Measurements from ENCODE around the gene KRT27. TPM values are rescaled to one million over a fixed set of nuclear protein-coding genes. Genes with fewer than 3 reads are reported as not detected.
A peak's percentile ranks its signal among the peaks of the same experiment; 100 is the strongest.

KRT27 gene
- total RNA-seq, 1 donor from 2014 or later, result not detected

DNA sequence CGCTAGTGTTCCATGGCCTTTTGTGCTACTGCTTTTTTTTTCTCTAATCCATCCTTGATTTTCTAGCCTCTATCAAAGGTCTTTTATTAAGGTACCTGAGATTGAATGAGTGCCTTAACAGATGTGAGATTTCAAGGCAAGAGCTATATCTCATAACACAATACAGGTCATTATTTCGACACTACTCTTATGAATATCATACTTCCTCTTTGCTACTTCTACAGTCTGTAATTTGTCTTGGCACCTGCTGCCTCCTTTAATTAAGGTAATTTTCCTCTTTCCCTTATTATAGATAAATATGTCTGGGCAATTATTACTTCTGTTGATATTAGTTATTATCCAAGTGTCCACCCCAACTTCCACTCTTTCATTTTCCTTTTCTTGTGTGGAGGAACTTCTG lies 12.1 kb upstream of the KRT27 start:
- Histone ChIP-seq H3K27me3 (no peaks in the 10 kb centered on the region), H3K4me3 (no peak overlapping the region), H3K27ac (no peak overlapping the region), H3K4me1 (no peaks in the 10 kb centered on the region), H3K9me3 (no peaks in the 10 kb centered on the region), H3K36me3 (no peaks in the 10 kb centered on the region)
- TF ChIP-seq POLR2A (IDR thresholded peaks at IDR 0.05) (no peak), CTCF (IDR thresholded peaks at IDR 0.05) (no peak), POLR2AphosphoS5 (IDR thresholded peaks at IDR 0.05; ENCODE audit: insufficient read depth in 1 of 2, low read depth in 1 of 2) (no peak)
- DNase-seq (ENCODE audit: extremely low spot score in 2 of 2), result no peak
- intact Hi-C loops (cut with DNase I), result loop anchor here (10.0 kb wide), 1 partner anchor 180 kb away; no protein-coding TSS in a partner anchor

DNA sequence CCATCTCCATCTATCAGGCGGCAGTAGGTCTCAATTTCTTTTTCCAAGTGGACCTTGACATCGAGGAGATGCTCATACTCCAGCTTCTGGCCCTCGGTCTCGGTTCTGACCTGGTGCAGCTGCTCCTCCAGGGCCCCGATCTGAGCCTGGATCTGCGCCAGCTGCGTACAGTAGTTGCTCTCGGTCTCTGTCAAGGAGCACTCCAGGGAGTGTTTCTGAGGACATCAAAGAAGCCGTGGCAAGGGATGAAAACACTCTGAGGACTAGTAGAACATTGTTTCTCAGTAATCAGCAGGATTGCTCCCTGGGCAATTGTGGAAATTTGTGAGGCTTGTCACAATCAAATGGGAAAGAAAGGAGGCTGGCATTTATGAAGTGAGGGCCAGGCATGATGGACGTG lies 11.5 kb upstream of the KRT27 start:
- Histone ChIP-seq H3K4me1 (no peaks in the 10 kb centered on the region), H3K27me3 (no peaks in the 10 kb centered on the region), H3K36me3 (no peaks in the 10 kb centered on the region), H3K9me3 (no peaks in the 10 kb centered on the region), H3K4me3 (no peak overlapping the region), H3K27ac (no peak overlapping the region)
- TF ChIP-seq POLR2A (IDR thresholded peaks at IDR 0.05) (no peak), CTCF (IDR thresholded peaks at IDR 0.05) (no peak), POLR2AphosphoS5 (IDR thresholded peaks at IDR 0.05; ENCODE audit: insufficient read depth in 1 of 2, low read depth in 1 of 2) (no peak)
- intact Hi-C loops (cut with DNase I), result loop anchor here (10.0 kb wide), 1 partner anchor 179 kb away; no protein-coding TSS in a partner anchor
- no peak for DNase-seq (ENCODE audit: extremely low spot score in 2 of 2)

DNA sequence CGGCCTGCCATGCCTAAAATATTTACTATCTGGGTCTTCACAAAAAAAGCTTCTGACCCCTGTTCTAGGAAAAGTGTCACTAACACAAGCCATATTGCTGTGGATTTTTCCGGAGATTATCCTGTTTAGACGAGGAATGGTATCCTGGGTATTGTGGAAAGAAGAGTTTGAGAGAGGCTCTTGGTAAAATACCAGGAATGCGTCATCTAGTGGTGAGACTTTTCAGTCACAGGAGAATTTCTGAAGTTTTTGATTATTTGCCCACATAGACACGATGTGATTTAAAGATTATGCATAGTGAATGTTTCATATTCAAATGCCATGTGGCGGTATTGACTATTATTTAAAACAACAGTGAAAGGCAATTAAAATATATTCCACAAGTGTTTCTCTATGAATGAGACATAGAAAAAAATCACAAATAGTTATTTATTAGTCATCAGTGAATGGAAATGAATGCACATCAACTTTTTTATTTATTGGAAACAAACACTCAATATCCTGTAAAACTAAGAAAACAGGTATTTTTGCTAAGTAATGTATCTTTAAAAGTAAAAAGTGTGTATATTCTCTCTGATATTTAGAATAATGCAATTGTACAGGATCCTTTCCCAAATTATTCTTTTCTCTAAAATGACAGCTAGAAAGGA lies 9.6 kb upstream of the KRT27 start:
- Histone ChIP-seq H3K4me3 (no peak overlapping the region), H3K9me3 (no peaks in the 10 kb centered on the region), H3K4me1 (no peaks in the 10 kb centered on the region), H3K27ac (no peak overlapping the region), H3K27me3 (no peaks in the 10 kb centered on the region), H3K36me3 (no peaks in the 10 kb centered on the region)
- intact Hi-C loops (cut with DNase I), result loop anchor here (10.0 kb wide), 1 partner anchor 177 kb away; no protein-coding TSS in a partner anchor
- DNase-seq (ENCODE audit: extremely low spot score in 2 of 2), result no peak
- TF ChIP-seq POLR2AphosphoS5 (IDR thresholded peaks at IDR 0.05; ENCODE audit: insufficient read depth in 1 of 2, low read depth in 1 of 2), result peak in 1 of 2 donors; percentile 32
- peak; percentile 21 to 53 (median 51) for TF ChIP-seq CTCF (IDR thresholded peaks at IDR 0.05)
- no peak for TF ChIP-seq POLR2A (IDR thresholded peaks at IDR 0.05)

DNA sequence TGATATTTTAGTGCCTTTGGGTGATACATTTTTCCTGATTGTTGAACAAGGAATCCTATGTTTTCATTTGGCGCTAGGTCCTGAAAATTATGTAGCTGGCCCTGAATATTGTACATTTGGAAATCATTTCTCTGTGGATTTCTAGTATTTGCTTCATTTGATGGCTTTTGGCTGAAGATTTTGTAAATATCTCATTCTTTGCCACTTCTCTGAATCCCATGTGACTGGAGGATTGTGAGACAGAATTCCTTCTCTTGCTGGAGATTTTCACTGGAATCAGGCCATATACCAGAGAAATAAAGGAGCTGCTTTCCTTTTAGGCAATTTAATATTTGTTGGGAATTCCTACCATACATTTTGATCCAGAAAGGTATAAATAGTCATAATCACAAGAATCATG lies 8.8 kb upstream of the KRT27 start:
- Histone ChIP-seq H3K27me3 (no peaks in the 10 kb centered on the region), H3K4me3 (no peak overlapping the region), H3K27ac (no peak overlapping the region), H3K36me3 (no peaks in the 10 kb centered on the region), H3K9me3 (no peaks in the 10 kb centered on the region), H3K4me1 (no peaks in the 10 kb centered on the region)
- no peak for DNase-seq (ENCODE audit: extremely low spot score in 2 of 2)
- no peak for TF ChIP-seq POLR2AphosphoS5 (IDR thresholded peaks at IDR 0.05; ENCODE audit: insufficient read depth in 1 of 2, low read depth in 1 of 2)
- no peak for TF ChIP-seq CTCF (IDR thresholded peaks at IDR 0.05)
- no peak for TF ChIP-seq POLR2A (IDR thresholded peaks at IDR 0.05)
- intact Hi-C loops (cut with DNase I), result loop anchor here (10.0 kb wide), 1 partner anchor 176 kb away; no protein-coding TSS in a partner anchor

DNA sequence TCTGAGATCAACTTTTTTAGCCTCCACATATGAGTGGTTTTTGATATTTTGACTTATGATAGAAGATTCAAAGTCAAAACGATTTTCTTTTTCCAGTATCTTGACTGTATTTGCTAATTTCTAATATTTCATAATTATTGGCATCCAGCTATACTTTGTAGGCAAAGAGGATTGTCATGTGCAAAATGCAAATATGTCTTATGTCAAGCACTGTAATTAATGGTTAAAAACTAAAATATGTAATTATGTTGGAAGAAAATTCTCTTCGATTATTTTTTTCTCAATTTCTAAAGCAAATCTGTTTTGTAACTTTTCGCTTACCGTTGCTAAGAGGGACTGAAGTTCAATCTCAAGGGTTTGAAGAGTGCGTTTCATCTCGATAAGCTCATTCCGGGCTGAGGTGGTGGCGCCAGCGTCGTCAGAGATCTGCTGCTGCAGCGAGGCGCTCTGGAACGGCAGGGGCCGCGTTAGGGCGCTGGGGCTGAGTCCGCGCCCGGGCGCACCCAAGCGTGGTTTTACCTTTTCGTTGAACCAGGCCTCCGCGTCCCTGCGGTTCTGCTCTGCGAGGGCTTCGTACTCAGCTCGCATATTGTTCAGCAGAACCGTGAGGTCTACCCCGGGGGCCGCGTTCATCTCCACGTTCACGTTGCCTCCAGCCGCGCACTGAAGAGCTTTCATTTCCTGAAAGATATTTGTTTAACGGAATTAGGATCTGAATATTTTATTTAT lies 3.0 kb downstream of the KRT27 start:
- Histone ChIP-seq H3K27me3 (no peaks in the 10 kb centered on the region), H3K36me3 (no peaks in the 10 kb centered on the region), H3K4me3 (peak overlapping the region in 1 of 2 donors; percentile 20), H3K4me1 (no peaks in the 10 kb centered on the region), H3K27ac (no peak overlapping the region), H3K9me3 (no peaks in the 10 kb centered on the region)
- intact Hi-C loops (cut with DNase I), result no loop called here
- DNase-seq (ENCODE audit: extremely low spot score in 2 of 2), result no peak
- no peak for TF ChIP-seq CTCF (IDR thresholded peaks at IDR 0.05)
- no peak for TF ChIP-seq POLR2AphosphoS5 (IDR thresholded peaks at IDR 0.05; ENCODE audit: insufficient read depth in 1 of 2, low read depth in 1 of 2)
- TF ChIP-seq POLR2A (IDR thresholded peaks at IDR 0.05), result no peak

Data from vagina (tissue), 2 donors.